Suprapubic skin (tissue), 4 donors: ENCODE measurements around the gene CAMTA1. TPM values are rescaled to one million over a fixed set of nuclear protein-coding genes. Genes with fewer than 3 reads are reported as not detected.
"Not testable (repeated sequence)": the region's sequence is repeated elsewhere in the genome, so short reads cannot be mapped to it uniquely, and the experiment has no call there.

Experiments
- DNase-seq, 2 donors: peaks; one replicate each; pipeline ENCODE4 v3.0.0-alpha.2; 2019; ENCODE audit warnings: low spot score in 2 of 2
- H3K27ac ChIP-seq: fragments of 200-600 bp; sonication (generic); one replicate; pipeline ENCODE4 v1.5.1; 2019
- H3K27me3 ChIP-seq: fragments of 200-600 bp; sonication (generic); one replicate; pipeline ENCODE4 v1.5.1; 2019
- H3K36me3 ChIP-seq: fragments of 200-600 bp; sonication (generic); one replicate; pipeline ENCODE4 v1.5.1; 2019
- H3K4me1 ChIP-seq: fragments of 200-600 bp; sonication (generic); one replicate; pipeline ENCODE4 v1.5.1; 2019
- H3K4me3 ChIP-seq: fragments of 200-600 bp; sonication (generic); one replicate; pipeline ENCODE4 v1.5.1; 2019; ENCODE audit warnings: mild to moderate bottlenecking
- H3K9me3 ChIP-seq: fragments of 200-600 bp; sonication (generic); one replicate; pipeline ENCODE4 v1.5.1; 2019
- EP300 ChIP-seq: sonication (generic); formaldehyde crosslinking; IDR thresholded peaks from one replicate; pipeline ENCODE4 v1.6.1; 2017; ENCODE audit warnings: antibody characterized with exemption
- POLR2A ChIP-seq, 2 donors: fragments of 450-650 bp; IDR thresholded peaks; one replicate each; pipeline ENCODE4 v1.6.1; 2017; ENCODE audit warnings: antibody characterized with exemption in 2 of 2, mild to moderate bottlenecking in 2 of 2, moderate library complexity in 2 of 2
- POLR2AphosphoS5 ChIP-seq, 3 donors: sonication (generic); formaldehyde crosslinking; IDR thresholded peaks; one replicate each; pipeline ENCODE4 v1.6.1; 2017; ENCODE audit warnings: antibody characterized with exemption in 3 of 3
- WGBS: methylation state at CpG from one replicate; pipeline ENCODE4 v1.1.5; 2018; 5-methylcytosine and 5-hydroxymethylcytosine counted together
- total RNA-seq, 4 donors: library from RNA; depleted of rRNA; stranded (reverse); fragments of >200 nt; gene quantifications; one replicate each; pipeline ENCODE4 v1.1.0, GENCODE V29; 2016
- TF ChIP-seq, protein P1 (sequence below), 2 donors: fragments of 200-600 bp in 1 of 2; fragments of 450-650 bp in 1 of 2; sonication (generic) in 1 of 2; IDR thresholded peaks; one replicate each; pipeline ENCODE4 v1.5.1; 2016 to 2019; ENCODE audit warnings: antibody characterized with exemption in 2 of 2, mild to moderate bottlenecking in 1 of 2, moderate library complexity in 1 of 2

Gene CAMTA1
- total RNA-seq, 4 donors from 2014 or later = 40.4 to 54.1 (median 46.6) TPM

DNA sequence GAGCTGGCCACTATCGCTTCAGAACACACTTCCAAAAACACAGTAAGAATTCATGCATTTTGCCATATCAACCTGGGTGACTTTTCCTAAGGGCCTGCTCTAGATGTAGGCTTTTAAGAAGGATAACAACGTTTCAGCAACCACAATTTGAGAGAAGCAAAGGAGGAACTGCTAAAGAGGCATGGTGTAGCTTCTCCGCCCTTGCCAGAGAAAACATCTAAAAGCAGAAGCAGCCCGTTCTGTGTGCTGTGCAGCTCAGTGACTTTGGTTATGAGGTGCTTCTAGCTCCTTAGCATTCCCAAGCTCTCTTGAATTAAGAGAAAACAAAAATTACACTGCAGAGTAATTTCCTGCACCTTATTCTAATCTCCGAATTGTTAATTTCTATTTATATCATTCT lies 1001.5 kb downstream of the CAMTA1 start:
- WGBS = 56% methylated on average over 5 of the region's 5 CpGs
- H3K27me3 ChIP-seq = no peaks in the 10 kb centered on the region
- H3K9me3 ChIP-seq = no peaks in the 10 kb centered on the region
- peaks cover 48% of the 10 kb centered on the region for H3K36me3 ChIP-seq
- peaks cover 46% of the 10 kb centered on the region for H3K4me1 ChIP-seq
- H3K4me3 ChIP-seq = no peak overlapping the region
- no peak overlapping the region for H3K27ac ChIP-seq
- TF ChIP-seq POLR2AphosphoS5 (IDR thresholded peaks at IDR 0.05) = no peak
- no peak for TF ChIP-seq EP300
- TF ChIP-seq, protein P1, sequence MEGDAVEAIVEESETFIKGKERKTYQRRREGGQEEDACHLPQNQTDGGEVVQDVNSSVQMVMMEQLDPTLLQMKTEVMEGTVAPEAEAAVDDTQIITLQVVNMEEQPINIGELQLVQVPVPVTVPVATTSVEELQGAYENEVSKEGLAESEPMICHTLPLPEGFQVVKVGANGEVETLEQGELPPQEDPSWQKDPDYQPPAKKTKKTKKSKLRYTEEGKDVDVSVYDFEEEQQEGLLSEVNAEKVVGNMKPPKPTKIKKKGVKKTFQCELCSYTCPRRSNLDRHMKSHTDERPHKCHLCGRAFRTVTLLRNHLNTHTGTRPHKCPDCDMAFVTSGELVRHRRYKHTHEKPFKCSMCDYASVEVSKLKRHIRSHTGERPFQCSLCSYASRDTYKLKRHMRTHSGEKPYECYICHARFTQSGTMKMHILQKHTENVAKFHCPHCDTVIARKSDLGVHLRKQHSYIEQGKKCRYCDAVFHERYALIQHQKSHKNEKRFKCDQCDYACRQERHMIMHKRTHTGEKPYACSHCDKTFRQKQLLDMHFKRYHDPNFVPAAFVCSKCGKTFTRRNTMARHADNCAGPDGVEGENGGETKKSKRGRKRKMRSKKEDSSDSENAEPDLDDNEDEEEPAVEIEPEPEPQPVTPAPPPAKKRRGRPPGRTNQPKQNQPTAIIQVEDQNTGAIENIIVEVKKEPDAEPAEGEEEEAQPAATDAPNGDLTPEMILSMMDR (IDR thresholded peaks at IDR 0.05) = no peak
- TF ChIP-seq POLR2A (IDR thresholded peaks at IDR 0.05) = no peak
- DNase-seq = no peak

DNA sequence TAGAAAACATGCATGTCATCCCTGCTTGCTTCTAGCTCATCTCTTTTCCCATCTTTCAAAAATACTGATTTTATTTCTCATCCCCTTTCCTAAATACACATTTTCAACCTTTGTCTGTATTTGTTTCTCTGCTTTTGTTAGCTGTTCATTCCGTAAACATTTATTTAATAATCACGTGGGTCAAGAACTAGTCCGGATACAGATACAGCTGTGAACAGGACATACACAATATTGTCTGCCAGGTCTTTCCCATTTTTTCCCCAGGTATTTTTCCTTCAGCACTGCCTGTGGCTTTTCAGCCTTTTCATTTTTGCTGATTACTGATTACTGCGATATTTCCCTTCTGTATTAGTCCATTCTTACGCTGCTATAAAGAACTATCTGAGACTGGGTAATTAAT lies 1004.6 kb downstream of the CAMTA1 start:
- Histone ChIP-seq H3K4me3 (no peak overlapping the region), H3K27ac (no peak overlapping the region), H3K4me1 (peaks cover 24% of the 10 kb centered on the region), H3K9me3 (no peaks in the 10 kb centered on the region), H3K36me3 (peaks cover 64% of the 10 kb centered on the region), H3K27me3 (no peaks in the 10 kb centered on the region)
- WGBS = 60% methylated on average over 5 of the region's 5 CpGs
- TF ChIP-seq POLR2AphosphoS5 (IDR thresholded peaks at IDR 0.05) = no peak
- no peak for TF ChIP-seq EP300
- no peak for TF ChIP-seq POLR2A (IDR thresholded peaks at IDR 0.05)
- TF ChIP-seq, protein P1 (IDR thresholded peaks at IDR 0.05) = no peak
- DNase-seq = no peak

DNA sequence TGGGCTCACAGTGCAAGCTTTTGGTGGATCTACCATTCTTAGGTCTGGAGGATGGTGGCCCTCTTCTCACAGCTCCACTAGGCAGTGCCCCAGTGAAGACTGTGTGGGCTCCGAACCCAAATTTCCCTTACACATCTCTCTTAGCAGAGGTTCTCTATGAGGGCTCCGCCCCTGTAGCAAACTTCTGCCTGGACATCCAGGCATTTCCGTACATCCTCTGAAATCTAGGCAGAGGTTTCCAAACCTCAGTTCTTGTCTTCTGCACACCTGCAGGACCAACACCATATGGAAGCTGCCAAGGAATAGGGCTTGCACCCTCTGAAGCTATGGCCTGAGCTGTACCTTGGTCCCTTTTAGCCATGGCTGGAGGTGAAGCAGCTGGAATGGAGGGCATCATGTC lies 1005.8 kb downstream of the CAMTA1 start:
- 96% methylated on average over 3 of the region's 3 CpGs for WGBS
- Histone ChIP-seq H3K4me1 (peaks cover 13% of the 10 kb centered on the region), H3K36me3 (peaks cover 71% of the 10 kb centered on the region)
- not testable (repeated sequence) for H3K4me3 ChIP-seq, H3K27ac ChIP-seq, H3K27me3 ChIP-seq, H3K9me3 ChIP-seq, DNase-seq

DNA sequence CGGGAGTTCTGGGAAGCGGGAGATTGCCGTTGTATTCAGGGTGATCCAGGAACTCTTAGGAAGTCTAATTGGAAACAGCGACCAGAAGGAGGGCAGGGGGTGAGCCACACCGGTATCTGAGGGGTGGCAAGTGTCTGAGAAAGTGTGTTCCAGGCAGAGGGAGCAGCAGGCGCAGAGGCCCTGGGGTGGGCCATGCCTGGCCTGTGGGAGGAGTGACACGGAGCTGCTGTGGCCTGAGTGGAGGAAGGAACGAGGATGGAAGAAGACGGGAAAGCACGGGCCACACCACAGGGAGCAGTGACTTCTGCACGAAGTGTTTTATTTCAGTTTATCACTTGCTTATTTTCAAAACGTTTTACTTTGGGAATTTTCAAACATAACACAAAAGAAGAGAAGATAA lies 1010.2 kb downstream of the CAMTA1 start:
- H3K27me3 ChIP-seq = no peaks in the 10 kb centered on the region
- no peaks in the 10 kb centered on the region for H3K4me1 ChIP-seq
- H3K9me3 ChIP-seq = no peaks in the 10 kb centered on the region
- H3K27ac ChIP-seq = no peak overlapping the region
- WGBS = 88% methylated on average over 12 of the region's 12 CpGs
- H3K36me3 ChIP-seq = peaks cover 72% of the 10 kb centered on the region
- no peak overlapping the region for H3K4me3 ChIP-seq
- DNase-seq = no peak
- TF ChIP-seq, protein P1 (IDR thresholded peaks at IDR 0.05) = no peak

DNA sequence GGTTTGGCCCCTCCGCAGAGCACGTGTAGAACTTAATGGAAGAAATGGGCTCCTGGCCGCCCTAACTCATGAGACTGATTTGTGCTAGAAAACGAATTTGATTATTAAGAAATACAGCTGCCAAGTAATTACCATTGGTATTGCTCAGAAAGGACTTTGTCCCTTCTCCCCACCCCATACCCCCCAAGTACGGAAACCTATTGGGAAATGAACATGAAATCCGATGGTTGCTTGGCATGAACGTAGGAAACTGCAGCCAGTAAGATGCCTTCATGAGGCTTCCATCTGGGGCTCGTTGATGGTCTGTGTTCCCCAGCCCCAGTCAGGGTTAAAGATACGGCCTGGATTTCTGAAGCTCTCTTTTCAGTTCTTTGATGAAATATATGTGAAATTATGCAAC lies 1020.2 kb downstream of the CAMTA1 start:
- 83% methylated on average over 9 of the region's 9 CpGs for WGBS
- H3K27ac ChIP-seq = no peak overlapping the region

More for the DNA sequence above, 1020.2 kb downstream of the CAMTA1 start:
- peaks cover 88% of the 10 kb centered on the region for H3K36me3 ChIP-seq
- H3K4me1 ChIP-seq = no peaks in the 10 kb centered on the region
- H3K27me3 ChIP-seq = no peaks in the 10 kb centered on the region
- H3K4me3 ChIP-seq = no peak overlapping the region
- H3K9me3 ChIP-seq = no peaks in the 10 kb centered on the region
- no peak for DNase-seq
- TF ChIP-seq EP300 = no peak
- no peak for TF ChIP-seq POLR2A (IDR thresholded peaks at IDR 0.05)
- TF ChIP-seq, protein P1 (IDR thresholded peaks at IDR 0.05) = no peak
- no peak for TF ChIP-seq POLR2AphosphoS5 (IDR thresholded peaks at IDR 0.05)
